Astrocyte (in vitro differentiated cells and primary cell): ENCODE data around the gene ELMO3. TPM values are rescaled to one million over a fixed set of nuclear protein-coding genes. Genes with fewer than 3 reads are reported as not detected.

Experiments
- DNase-seq: peaks from one replicate; pipeline ENCODE4 v3.0.0-alpha.2; 2010; ENCODE audit warnings: low read depth
- FAIRE-seq: peaks from 2 replicates; lab custom pipeline; 2011; peaks lifted over from hg19 to GRCh38; lab: Jason Lieb, UNC
- H2AFZ ChIP-seq: 2 replicates; pipeline ENCODE4 v1.6.0; 2012; ENCODE audit warnings: low read depth, low read length, inconsistent platforms
- H3K27ac ChIP-seq: 2 replicates; pipeline ENCODE4 v1.5.1; 2011; ENCODE audit warnings: low read depth, low read length, inconsistent platforms
- H3K27me3 ChIP-seq: 2 replicates; pipeline ENCODE4 v1.6.0; 2011; ENCODE audit warnings: low read length, inconsistent platforms; ENCODE audit not compliant: insufficient read depth
- H3K36me3 ChIP-seq: 2 replicates; pipeline ENCODE4 v1.5.1; 2011; ENCODE audit warnings: low read length, inconsistent platforms; ENCODE audit not compliant: insufficient read depth
- H3K4me1 ChIP-seq: 2 replicates; pipeline ENCODE4 v1.5.1; 2011; ENCODE audit warnings: low read length, inconsistent platforms; ENCODE audit not compliant: insufficient read depth
- H3K4me2 ChIP-seq: 2 replicates; pipeline ENCODE4 v1.6.0; 2012; ENCODE audit warnings: low read length, inconsistent platforms
- H3K4me3 ChIP-seq: 2 replicates; pipeline ENCODE4 v1.5.1; 2011; ENCODE audit warnings: low read depth, mild to moderate bottlenecking, low read length, inconsistent platforms; ENCODE audit not compliant: insufficient read depth
- H3K79me2 ChIP-seq: 2 replicates; pipeline ENCODE4 v1.6.0; 2012; ENCODE audit warnings: mild to moderate bottlenecking, low read length, inconsistent platforms; ENCODE audit not compliant: insufficient read depth
- H3K9ac ChIP-seq: 2 replicates; pipeline ENCODE4 v1.6.0; 2012; ENCODE audit warnings: mild to moderate bottlenecking, low read length, inconsistent platforms
- H3K9me3 ChIP-seq: 2 replicates; pipeline ENCODE4 v1.5.1; 2012; ENCODE audit warnings: low read depth, mild to moderate bottlenecking, low read length, inconsistent platforms; ENCODE audit not compliant: insufficient read depth
- H4K20me1 ChIP-seq: 2 replicates; pipeline ENCODE4 v1.6.0; 2012; ENCODE audit warnings: low read length, inconsistent platforms; ENCODE audit not compliant: insufficient read depth
- H3K27ac Mint-ChIP-seq: one replicate; pipeline ENCODE4 v1.8.0; 2021; ENCODE audit warnings: mild to moderate bottlenecking, mixed read lengths; ENCODE audit not compliant: unreplicated experiment
- H3K27me3 Mint-ChIP-seq: one replicate; pipeline ENCODE4 v1.8.0; 2021; ENCODE audit warnings: low read depth, mixed read lengths; ENCODE audit not compliant: unreplicated experiment
- H3K36me3 Mint-ChIP-seq: one replicate; pipeline ENCODE4 v1.8.0; 2021; ENCODE audit warnings: low read depth, mixed read lengths; ENCODE audit not compliant: unreplicated experiment
- H3K4me1 Mint-ChIP-seq: one replicate; pipeline ENCODE4 v1.8.0; 2021; ENCODE audit warnings: low read depth, mixed read lengths; ENCODE audit not compliant: unreplicated experiment
- H3K4me3 Mint-ChIP-seq: one replicate; pipeline ENCODE4 v1.8.0; 2021; ENCODE audit warnings: mild to moderate bottlenecking, moderate library complexity, mixed read lengths; ENCODE audit not compliant: unreplicated experiment
- H3K9me3 Mint-ChIP-seq: one replicate; pipeline ENCODE4 v1.8.0; 2021; ENCODE audit warnings: mild to moderate bottlenecking, mixed read lengths; ENCODE audit not compliant: unreplicated experiment
- CTCF ChIP-seq: IDR thresholded peaks from 2 replicates; pipeline ENCODE4 v1.5.1; 2011; ENCODE audit warnings: low read depth, mild to moderate bottlenecking, inconsistent platforms, low read length, moderate library complexity; ENCODE audit not compliant: insufficient read depth
- EZH2 ChIP-seq: IDR thresholded peaks from 2 replicates; pipeline ENCODE4 v1.6.1; 2012; ENCODE audit warnings: mild to moderate bottlenecking, low read length, inconsistent platforms; ENCODE audit not compliant: insufficient read depth
- total RNA-seq: library from RNA; stranded (reverse); gene quantifications from 2 replicates; pipeline ENCODE4 v1.2.1, GENCODE V29; 2021

ELMO3 gene
- total RNA-seq, 1 donor from 2014 or later, result 1.4 TPM

GRCh38 chr16:67236563-67237395 lies 37.8 kb downstream of the ELMO3 start:
- Histone ChIP-seq H3K79me2 (peaks cover 26% of the 10 kb centered on the region), H3K27me3 (no peaks in the 10 kb centered on the region), H4K20me1 (no peaks in the 10 kb centered on the region), H3K4me2 (no peak overlapping the region), H3K4me3 (no peak overlapping the region), H3K9me3 (no peaks in the 10 kb centered on the region), H3K36me3 (peaks cover 29% of the 10 kb centered on the region), H3K4me1 (peaks cover 15% of the 10 kb centered on the region), H3K27ac (no peak overlapping the region), H3K9ac (no peak overlapping the region), H2AFZ (no peak overlapping the region)
- H3K36me3 Mint-ChIP-seq, result peaks cover 32% of the 10 kb centered on the region
- peaks cover 24% of the 10 kb centered on the region for H3K4me1 Mint-ChIP-seq
- H3K9me3 Mint-ChIP-seq, result no peaks in the 10 kb centered on the region
- H3K27me3 Mint-ChIP-seq, result no peaks in the 10 kb centered on the region
- H3K27ac Mint-ChIP-seq, result peak overlapping the region; percentile 83
- no peak for TF ChIP-seq EZH2
- TF ChIP-seq CTCF, result no peak
- FAIRE-seq, result no peak
- DNase-seq, result no peak
- H3K4me3 Mint-ChIP-seq, result peak overlapping the region; percentile 43

GRCh38 chr16:67237396-67238277 lies 38.7 kb downstream of the ELMO3 start:
- Histone ChIP-seq H4K20me1 (no peaks in the 10 kb centered on the region), H3K9me3 (no peaks in the 10 kb centered on the region)
- no peak for FAIRE-seq

More at GRCh38 chr16:67237396-67238277, 38.7 kb downstream of the ELMO3 start:
- Histone ChIP-seq H3K4me3 (no peak overlapping the region), H2AFZ (no peak overlapping the region), H3K4me2 (no peak overlapping the region), H3K27ac (no peak overlapping the region), H3K9ac (no peak overlapping the region), H3K79me2 (peaks cover 34% of the 10 kb centered on the region), H3K27me3 (no peaks in the 10 kb centered on the region), H3K36me3 (peaks cover 27% of the 10 kb centered on the region), H3K4me1 (peaks cover 23% of the 10 kb centered on the region)
- peaks cover 32% of the 10 kb centered on the region for H3K36me3 Mint-ChIP-seq
- H3K4me3 Mint-ChIP-seq, result peak overlapping the region; percentile 40
- no peaks in the 10 kb centered on the region for H3K27me3 Mint-ChIP-seq
- DNase-seq, result no peak
- no peak for TF ChIP-seq EZH2
- TF ChIP-seq CTCF, result no peak
- peak overlapping the region; percentile 83 for H3K27ac Mint-ChIP-seq
- H3K4me1 Mint-ChIP-seq, result peaks cover 27% of the 10 kb centered on the region
- no peaks in the 10 kb centered on the region for H3K9me3 Mint-ChIP-seq
